HG02885 (cell line): ENCODE results near the gene NAV3.

Experiments used
- ATAC-seq: cut with Tn5 transposase; IDR thresholded peaks from one replicate; pipeline ENCODE4 v1.9.1; 2021; ENCODE audit warnings: mild to moderate bottlenecking; ENCODE audit not compliant: unreplicated experiment, poor library complexity

Gene NAV3

GRCh38 chr12:77968571-77968970 is 137.9 kb downstream of the NAV3 start:
- ATAC-seq = no peak

DNA sequence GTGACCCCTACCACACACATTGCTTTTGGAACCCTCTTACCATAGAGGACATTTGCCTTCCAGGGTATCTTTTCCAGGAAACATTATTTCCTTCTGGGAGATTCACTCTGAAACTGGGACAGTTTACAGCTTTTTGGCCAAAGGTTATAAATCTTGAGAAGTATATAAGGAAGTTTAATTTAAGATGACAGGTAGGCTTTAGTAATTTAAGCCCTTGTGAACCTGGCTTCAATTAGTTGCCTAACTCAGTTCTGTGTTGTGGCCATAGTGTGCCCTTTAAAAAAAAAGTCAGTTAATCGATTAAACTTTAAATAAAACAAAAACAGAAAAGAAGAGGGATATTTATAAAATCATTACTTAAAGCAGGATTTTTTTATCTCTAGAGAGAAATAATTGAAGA is 142.9 kb downstream of the NAV3 start:
- ATAC-seq = no peak

GRCh38 chr12:77974645-77975044 is 144.0 kb downstream of the NAV3 start:
- no peak for ATAC-seq

DNA sequence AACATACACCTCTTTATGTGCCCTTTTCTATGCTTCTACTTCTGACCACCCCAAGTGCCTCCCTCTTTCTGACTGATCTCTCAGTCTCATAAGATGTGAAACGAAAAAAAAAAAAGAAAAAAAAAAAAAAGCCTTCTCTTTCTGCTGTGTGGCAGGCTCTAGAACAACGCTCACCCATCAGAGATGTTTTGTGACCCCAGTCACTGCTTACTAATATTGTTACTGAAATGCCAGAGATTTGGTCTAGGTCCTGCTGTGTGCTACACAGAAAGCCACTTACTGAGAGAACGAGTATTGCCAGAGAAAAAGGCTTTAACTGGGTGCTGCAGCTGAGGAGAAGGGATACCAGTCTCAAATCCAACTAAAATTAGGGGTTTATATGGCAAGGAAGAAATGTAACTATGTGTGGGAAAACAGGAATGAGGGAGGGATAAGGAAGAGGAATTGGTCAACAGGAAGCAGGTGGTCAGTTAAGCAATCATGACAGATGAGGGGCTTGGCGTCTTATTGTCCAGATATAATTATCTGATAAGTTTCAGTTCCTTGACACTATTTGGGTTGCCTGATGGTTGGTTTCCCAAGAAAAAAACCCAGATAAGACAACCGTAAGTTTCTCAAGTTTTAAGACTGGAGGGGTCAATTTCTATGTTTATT is 149.0 kb downstream of the NAV3 start:
- no peak for ATAC-seq

DNA sequence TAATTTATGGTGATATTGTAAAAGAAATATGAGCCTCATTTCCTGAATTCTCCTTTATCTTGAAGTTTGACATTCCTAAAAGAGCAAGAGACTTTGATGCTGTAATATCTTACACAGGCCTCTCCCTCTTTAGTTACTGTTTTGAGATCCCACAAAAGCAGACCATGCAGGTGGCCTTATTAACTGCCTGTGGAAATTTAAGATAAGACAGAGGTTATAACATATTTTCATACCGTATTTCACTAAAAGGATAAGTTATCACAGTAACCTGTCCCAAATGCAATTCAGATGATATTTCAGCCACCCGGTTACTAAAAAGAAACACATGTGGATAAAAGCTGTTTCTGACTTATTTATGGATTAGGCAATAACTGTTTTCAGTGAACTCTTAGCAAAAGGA is 150.1 kb downstream of the NAV3 start:
- no peak for ATAC-seq

- ATAC-seq = no peak
These were observed 153.2 kb downstream of the NAV3 start for GRCh38 chr12:77983859-77984258.

DNA sequence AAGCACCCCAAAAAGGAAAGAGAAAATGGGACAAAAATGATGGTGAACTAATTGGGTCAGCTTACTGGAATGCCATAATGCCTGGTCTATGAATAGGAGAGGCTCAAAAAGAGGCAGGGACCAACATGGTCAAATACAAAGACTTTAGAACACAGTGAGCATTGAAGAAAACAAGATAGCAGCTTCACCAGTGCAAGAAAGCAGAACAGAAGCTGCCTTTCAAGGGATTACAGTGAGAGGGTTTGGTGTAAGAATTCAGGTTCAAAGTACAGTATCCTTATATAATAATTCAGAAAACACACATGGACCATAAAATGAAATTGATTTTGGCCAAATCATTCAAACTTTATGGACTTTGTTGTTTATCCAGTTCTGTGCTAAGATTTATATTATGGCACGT is 162.1 kb downstream of the NAV3 start:
- no peak for ATAC-seq

GRCh38 chr12:77993658-77994057 is 163.0 kb downstream of the NAV3 start:
- no peak for ATAC-seq

GRCh38 chr12:77995436-77996167 is 164.9 kb downstream of the NAV3 start:
- peak; percentile 91 for ATAC-seq

DNA sequence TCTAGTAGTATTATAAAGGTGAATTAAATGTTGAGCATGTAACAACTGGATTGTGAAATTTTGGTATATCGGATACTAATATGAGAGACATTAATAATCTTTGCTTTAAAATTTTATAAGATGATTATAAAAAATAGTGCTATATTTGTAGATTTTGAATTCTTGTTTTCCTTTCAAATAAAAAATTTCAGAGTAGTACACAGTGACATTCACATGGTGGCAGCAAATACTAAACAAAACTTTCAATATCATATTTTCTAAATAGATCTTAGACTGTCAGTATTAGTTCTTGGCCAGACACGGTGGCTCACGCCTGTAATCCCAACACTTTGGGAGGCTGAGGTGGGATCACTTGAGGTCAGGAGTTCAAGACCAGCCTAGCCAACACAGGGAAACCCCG is 166.0 kb downstream of the NAV3 start:
- no peak for ATAC-seq

GRCh38 chr12:77998236-77998786 is 167.6 kb downstream of the NAV3 start:
- no peak for ATAC-seq

GRCh38 chr12:77999074-77999715 is 168.5 kb downstream of the NAV3 start:
- ATAC-seq = peak; percentile 65

DNA sequence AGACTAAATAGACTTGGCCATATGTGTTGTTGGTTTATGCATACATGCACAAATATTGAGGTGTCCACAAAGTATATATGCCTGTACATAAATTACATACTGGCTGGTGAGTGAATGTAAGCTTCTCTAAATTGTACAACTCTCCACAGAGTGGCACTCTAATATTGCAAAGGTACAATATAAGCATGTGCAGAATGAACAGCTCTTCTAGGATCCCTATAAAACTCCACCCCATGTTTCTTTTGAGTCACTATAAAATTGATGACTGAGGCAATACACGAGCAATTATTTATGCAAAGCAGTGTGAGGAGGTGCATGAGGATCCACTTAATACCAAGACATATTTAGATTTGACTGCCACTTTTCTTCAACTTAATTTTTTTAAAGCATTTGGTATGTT is 172.2 kb downstream of the NAV3 start:
- ATAC-seq = no peak

- ATAC-seq = peak; percentile 30
These were observed 173.8 kb downstream of the NAV3 start for GRCh38 chr12:78004249-78005093.

DNA sequence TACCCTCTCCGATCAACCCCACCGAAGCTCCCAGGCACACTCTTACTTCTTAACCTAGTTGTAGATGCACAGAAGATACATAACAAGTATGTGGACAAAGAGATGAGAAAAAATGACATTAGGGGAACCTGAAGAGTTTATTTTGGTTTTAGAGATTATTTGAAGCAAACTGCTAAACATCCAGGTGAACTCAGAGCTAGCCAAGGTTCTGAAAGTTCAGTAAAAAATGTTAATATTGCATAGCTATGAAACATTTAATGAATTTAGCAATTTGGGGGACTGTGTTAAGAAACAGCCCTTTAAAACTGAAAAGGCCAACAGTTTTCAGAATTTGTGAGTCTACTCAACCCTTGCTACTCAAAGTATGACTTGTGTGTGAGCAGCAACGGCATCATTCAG is 174.4 kb downstream of the NAV3 start:
- no peak for ATAC-seq

- no peak for ATAC-seq
These were observed 176.5 kb downstream of the NAV3 start for GRCh38 chr12:78007173-78007572.

GRCh38 chr12:78009031-78009430 is 178.3 kb downstream of the NAV3 start:
- no peak for ATAC-seq

DNA sequence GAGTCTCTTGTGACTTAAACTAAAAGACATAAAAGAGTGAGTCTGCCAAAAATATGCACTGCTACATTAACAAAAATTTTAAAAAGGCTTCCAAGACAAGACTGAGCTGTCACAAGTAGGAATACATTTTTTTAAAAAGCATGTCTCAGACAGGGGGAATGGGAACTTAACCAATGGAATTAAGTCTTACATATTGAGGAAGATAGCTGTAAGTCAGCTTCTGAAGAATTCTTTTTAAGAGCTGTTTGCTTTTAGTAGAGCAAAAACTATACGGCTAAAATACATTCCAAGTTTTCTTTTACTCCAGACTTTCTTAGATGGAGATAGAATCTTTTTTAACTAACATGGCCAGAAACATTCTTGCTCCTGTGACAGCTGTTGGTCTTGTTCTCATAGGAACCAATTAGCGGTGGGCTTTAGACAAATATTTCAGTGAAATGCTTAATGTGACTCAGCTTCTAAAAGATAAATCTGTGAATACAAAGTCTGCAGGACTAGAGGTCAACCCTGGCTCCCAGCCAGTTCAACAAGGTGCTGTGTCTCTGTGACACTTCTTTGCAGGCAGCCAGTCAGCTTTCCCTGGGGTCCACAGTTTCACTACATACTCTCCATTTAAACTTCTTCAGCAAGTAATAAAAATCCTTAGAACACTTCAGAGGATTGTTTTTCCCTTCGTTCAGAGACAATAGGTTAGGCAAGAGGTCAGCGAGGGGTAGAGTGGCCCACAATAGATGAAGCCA is 187.6 kb downstream of the NAV3 start:
- no peak for ATAC-seq

GRCh38 chr12:78018939-78019338 is 188.2 kb downstream of the NAV3 start:
- ATAC-seq = no peak

GRCh38 chr12:78028426-78028825 is 197.7 kb downstream of the NAV3 start:
- no peak for ATAC-seq
